Stimulated activated CD4-positive, alpha-beta T cell treated with anti-CD3 and anti-CD28 coated beads, TNF-alpha, amount 100 ng/mL, for 1 hour (primary cell): ENCODE results near the gene ZNF738.

ENCODE experiments used
- DNase-seq, 3 donors: peaks; one replicate each; pipeline ENCODE4 v3.0.0-alpha.2; 2020; ENCODE audit warnings: low read depth in 3 of 3, low spot score in 1 of 3

Gene ZNF738

GRCh38 chr19:21422244-21422643 is 63.4 kb downstream of the ZNF738 start:
- no peak for DNase-seq

- no peak for DNase-seq
Measured at GRCh38 chr19:21423057-21424041, 64.5 kb downstream of the ZNF738 start.
